GM21515 (cell line): Measurements from ENCODE around the gene OR4A5.
"Not testable (repeated sequence)": the region's sequence is repeated elsewhere in the genome, so short reads cannot be mapped to it uniquely, and the experiment has no call there.

ENCODE experiments used
- ATAC-seq: cut with Tn5 transposase; IDR thresholded peaks from one replicate; pipeline ENCODE4 v1.9.1; 2021; ENCODE audit not compliant: unreplicated experiment

Gene OR4A5

DNA sequence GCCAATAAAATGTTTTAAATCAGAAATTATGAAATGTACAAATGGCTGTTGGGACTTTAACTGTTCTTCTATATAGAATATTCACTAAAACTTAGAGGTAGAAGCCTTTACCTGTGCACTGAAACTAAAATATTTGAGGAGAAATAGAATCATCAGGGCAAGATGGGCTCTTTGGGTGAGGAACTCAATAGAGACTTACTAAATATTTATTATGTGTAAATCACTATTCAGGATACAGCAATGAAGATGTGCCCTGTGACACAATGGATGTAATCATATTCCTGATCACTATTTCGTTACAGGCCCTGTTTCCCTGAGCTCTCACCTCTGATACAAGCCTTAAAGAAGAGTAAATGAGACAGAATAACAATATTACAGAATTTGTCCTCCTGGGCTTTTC lies at the start of gene OR4A5:
OR4A5 (plus strand) TSS at position 301 of the 400 bp plus-strand sequence; CDS start at position 354, 53 bp downstream.
- ATAC-seq = not testable (repeated sequence)

GRCh38 chr11:54720094-54720493 lies 13.5 kb downstream of the OR4A5 start:
- ATAC-seq = not testable (repeated sequence)
